HG03457 (cell line): ENCODE results near the gene ARL10.

ENCODE experiments used
- ATAC-seq: cut with Tn5 transposase; IDR thresholded peaks from one replicate; pipeline ENCODE4 v1.9.1; 2021; ENCODE audit warnings: moderate number of reproducible peaks; ENCODE audit not compliant: unreplicated experiment

Gene ARL10

GRCh38 chr5:176365351-176366231 is at the start of gene ARL10:
TSS of gene ARL10 (plus strand) at chr5:176365487. CDS start at chr5:176365564, 77 bp downstream.
- peak; percentile 33 for ATAC-seq

- ATAC-seq: no peak
These were observed 47.5 kb upstream of the ARL10 start for GRCh38 chr5:176317534-176318374.

- ATAC-seq: no peak
These were observed 45.3 kb upstream of the ARL10 start for GRCh38 chr5:176319827-176320554.

GRCh38 chr5:176320577-176320976 is 44.7 kb upstream of the ARL10 start:
- ATAC-seq: no peak

- ATAC-seq: no peak
These were observed 31.1 kb upstream of the ARL10 start for GRCh38 chr5:176334031-176334770.

GRCh38 chr5:176337913-176338312 is 27.4 kb upstream of the ARL10 start:
- ATAC-seq: no peak

- ATAC-seq: no peak
These were observed 26.0 kb upstream of the ARL10 start for GRCh38 chr5:176339304-176339703.

GRCh38 chr5:176341325-176342157 is 23.7 kb upstream of the ARL10 start:
- ATAC-seq: no peak

- no peak for ATAC-seq
These were observed 23.2 kb upstream of the ARL10 start for GRCh38 chr5:176342158-176342483.

GRCh38 chr5:176342766-176343458 is 22.4 kb upstream of the ARL10 start:
- ATAC-seq: no peak

- no peak for ATAC-seq
These were observed 14.9 kb upstream of the ARL10 start for GRCh38 chr5:176350416-176350815.

- no peak for ATAC-seq
These were observed 13.0 kb upstream of the ARL10 start for GRCh38 chr5:176352116-176352878.

- no peak for ATAC-seq
These were observed 11.8 kb upstream of the ARL10 start for GRCh38 chr5:176353533-176353932.

- ATAC-seq: no peak
These were observed 9.7 kb upstream of the ARL10 start for GRCh38 chr5:176355400-176356178.

- ATAC-seq: no peak
These were observed 9.1 kb upstream of the ARL10 start for GRCh38 chr5:176356179-176356566.

- ATAC-seq: no peak
These were observed 5.6 kb upstream of the ARL10 start for GRCh38 chr5:176359658-176360057.

- ATAC-seq: no peak
These were observed 4.3 kb upstream of the ARL10 start for GRCh38 chr5:176360894-176361436.
